Smooth muscle cell (in vitro differentiated cells): Measurements from ENCODE around the gene PGAP6. TPM values are rescaled to one million over a fixed set of nuclear protein-coding genes. Genes with fewer than 3 reads are reported as not detected.

Source experiments
- DNase-seq: peaks from one replicate; lab custom pipeline; 2025; ENCODE audit not compliant: unreplicated experiment; lab: John Stamatoyannopoulos, UW
- H2AFZ ChIP-seq: fragments of 200-600 bp; sonication (generic); 2 replicates; pipeline ENCODE4 v1.6.0; 2016; ENCODE audit warnings: antibody characterized with exemption, low read depth, mild to moderate bottlenecking
- H3F3A ChIP-seq: fragments of 200-600 bp; sonication (generic); 2 replicates; pipeline ENCODE4 v1.6.0; 2017; ENCODE audit warnings: antibody characterized with exemption, low read depth
- H3K27ac ChIP-seq: fragments of 200-600 bp; sonication (generic); 2 replicates; pipeline ENCODE4 v1.5.1; 2016; ENCODE audit warnings: low read depth, mild to moderate bottlenecking
- H3K27me3 ChIP-seq: fragments of 200-600 bp; sonication (generic); 2 replicates; pipeline ENCODE4 v1.6.1; 2016; ENCODE audit warnings: low read depth, mild to moderate bottlenecking
- H3K36me3 ChIP-seq: fragments of 200-600 bp; sonication (generic); 2 replicates; pipeline ENCODE4 v1.5.1; 2016; ENCODE audit warnings: low read depth
- H3K4me1 ChIP-seq: fragments of 200-600 bp; sonication (generic); 2 replicates; pipeline ENCODE4 v1.5.1; 2016; ENCODE audit warnings: low read depth
- H3K4me2 ChIP-seq: fragments of 200-600 bp; sonication (generic); 2 replicates; pipeline ENCODE4 v1.6.0; 2016; ENCODE audit warnings: mild to moderate bottlenecking
- H3K4me3 ChIP-seq: fragments of 200-600 bp; sonication (generic); 2 replicates; pipeline ENCODE4 v1.5.1; 2016; ENCODE audit warnings: mild to moderate bottlenecking
- H3K79me2 ChIP-seq: fragments of 200-600 bp; sonication (generic); 2 replicates; pipeline ENCODE4 v1.6.0; 2016; ENCODE audit warnings: low read depth, mild to moderate bottlenecking
- H3K9ac ChIP-seq: fragments of 200-600 bp; sonication (generic); 2 replicates; pipeline ENCODE4 v1.6.0; 2016; ENCODE audit warnings: low read depth
- H3K9me3 ChIP-seq: fragments of 200-600 bp; sonication (generic); replicated peaks from 2 replicates; pipeline ENCODE4 v1.5.1; 2016; ENCODE audit warnings: low read depth
- H4K20me1 ChIP-seq: fragments of 200-600 bp; sonication (generic); 2 replicates; pipeline ENCODE4 v1.6.0; 2016; ENCODE audit warnings: low read depth
- CTCF ChIP-seq: fragments of 200-600 bp; sonication (generic); IDR thresholded peaks from 2 replicates; pipeline ENCODE4 v1.5.1; 2017; ENCODE audit warnings: borderline replicate concordance, mild to moderate bottlenecking, antibody characterized with exemption; ENCODE audit not compliant: insufficient read depth, poor library complexity, severe bottlenecking
- WGBS: methylation state at CpG from one replicate; pipeline ENCODE4 v1.1.7; 2016; ENCODE audit warnings: low lambda C conversion rate; 5-methylcytosine and 5-hydroxymethylcytosine counted together
- polyA plus RNA-seq: library from polyadenylated mRNA; unstranded; fragments of >200 nt; fragmentation: Nextera tagmentation; extraction: Ambion mirVana; gene quantifications from 2 replicates; pipeline ENCODE4 v1.2.1, GENCODE V29; 2016
- total RNA-seq: library from RNA; depleted of rRNA; stranded (reverse); fragments of >200 nt; gene quantifications from 2 replicates; pipeline ENCODE4 v1.2.3, GENCODE V29; 2014

The PGAP6 gene
- total and polyA plus RNA-seq, 2 experiments from 2014 or later = 57.1 to 80.0 TPM

- WGBS = 84% methylated on average over 10 of the region's 10 CpGs
Observed at GRCh38 chr16:354971-355461, 26.8 kb downstream of the PGAP6 start.

DNA sequence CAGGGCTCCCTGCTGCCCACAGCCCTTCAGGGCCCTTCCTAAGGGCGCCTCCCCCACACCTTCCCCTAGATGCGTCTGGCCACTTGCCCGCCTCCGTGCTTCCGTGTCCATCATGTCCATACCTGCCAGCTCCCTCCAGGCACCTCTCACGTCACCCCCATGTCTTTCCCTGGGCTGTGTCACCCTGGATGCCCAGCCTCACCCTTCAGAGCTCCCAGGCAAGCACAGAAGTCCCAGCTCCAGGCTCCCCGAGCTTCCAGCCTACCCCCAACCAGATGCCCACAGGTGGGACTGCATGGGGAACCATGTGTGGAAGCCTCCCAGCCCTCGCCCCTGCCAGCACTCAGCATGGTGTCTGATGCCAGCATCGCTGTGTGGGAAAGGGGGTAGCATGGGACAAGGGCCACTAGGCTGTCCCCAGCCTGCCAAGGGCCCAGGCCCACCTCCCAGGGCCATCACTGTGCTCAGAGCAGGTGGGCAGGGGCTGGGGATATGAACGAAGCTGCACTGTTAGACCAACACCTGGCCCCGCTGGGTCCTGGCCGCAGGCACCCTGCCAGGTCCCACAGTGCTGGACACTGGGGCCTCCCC, 27.4 kb downstream of the PGAP6 start:
- no peak for TF ChIP-seq CTCF
- WGBS = 94% methylated on average over 12 of the region's 12 CpGs
- no peak for DNase-seq
- no peak overlapping the region for H3K4me3 ChIP-seq
- H2AFZ ChIP-seq = no peak overlapping the region
- no peak overlapping the region for H3K9ac ChIP-seq
- no peak overlapping the region for H3K27ac ChIP-seq
- no peaks in the 10 kb centered on the region for H3K36me3 ChIP-seq
- no peaks in the 10 kb centered on the region for H3K27me3 ChIP-seq
- H3K9me3 ChIP-seq = no peaks in the 10 kb centered on the region
- H3K4me2 ChIP-seq = no peak overlapping the region
- H3F3A ChIP-seq = no peaks in the 10 kb centered on the region
- peaks cover 25% of the 10 kb centered on the region for H4K20me1 ChIP-seq
- H3K79me2 ChIP-seq = peaks cover 24% of the 10 kb centered on the region
- peaks cover 7% of the 10 kb centered on the region for H3K4me1 ChIP-seq

More at GRCh38 chr16:354971-355461, 26.8 kb downstream of the PGAP6 start:
- no peak for DNase-seq
- TF ChIP-seq CTCF = no peak
- no peak overlapping the region for H3K4me3 ChIP-seq
- H3F3A ChIP-seq = no peaks in the 10 kb centered on the region
- H3K9me3 ChIP-seq = no peaks in the 10 kb centered on the region
- H2AFZ ChIP-seq = no peak overlapping the region
- peaks cover 19% of the 10 kb centered on the region for H4K20me1 ChIP-seq
- H3K79me2 ChIP-seq = peaks cover 18% of the 10 kb centered on the region
- no peak overlapping the region for H3K4me2 ChIP-seq
- no peaks in the 10 kb centered on the region for H3K27me3 ChIP-seq
- no peak overlapping the region for H3K9ac ChIP-seq
- H3K4me1 ChIP-seq = peaks cover 7% of the 10 kb centered on the region
- no peak overlapping the region for H3K27ac ChIP-seq
- H3K36me3 ChIP-seq = no peaks in the 10 kb centered on the region

GRCh38 chr16:353404-354290, 28.1 kb downstream of the PGAP6 start:
- peak overlapping the region; percentile 85 for H3K4me2 ChIP-seq
- H3K4me1 ChIP-seq = peaks cover 7% of the 10 kb centered on the region
- DNase-seq = no peak
- peaks cover 32% of the 10 kb centered on the region for H4K20me1 ChIP-seq
- H3K9me3 ChIP-seq = no peaks in the 10 kb centered on the region
- no peak overlapping the region for H3K27ac ChIP-seq
- no peak overlapping the region for H3K9ac ChIP-seq
- 82% methylated on average over 22 of the region's 25 CpGs for WGBS
- H3K36me3 ChIP-seq = no peaks in the 10 kb centered on the region
- peaks cover 32% of the 10 kb centered on the region for H3K79me2 ChIP-seq
- H3F3A ChIP-seq = no peaks in the 10 kb centered on the region
- H3K4me3 ChIP-seq = peak overlapping the region; percentile 45
- peak overlapping the region; percentile 30 for H2AFZ ChIP-seq
- H3K27me3 ChIP-seq = no peaks in the 10 kb centered on the region
- TF ChIP-seq CTCF = no peak
